ENCODE data around the gene ZNRF3.

ZNRF3 gene

DNA sequence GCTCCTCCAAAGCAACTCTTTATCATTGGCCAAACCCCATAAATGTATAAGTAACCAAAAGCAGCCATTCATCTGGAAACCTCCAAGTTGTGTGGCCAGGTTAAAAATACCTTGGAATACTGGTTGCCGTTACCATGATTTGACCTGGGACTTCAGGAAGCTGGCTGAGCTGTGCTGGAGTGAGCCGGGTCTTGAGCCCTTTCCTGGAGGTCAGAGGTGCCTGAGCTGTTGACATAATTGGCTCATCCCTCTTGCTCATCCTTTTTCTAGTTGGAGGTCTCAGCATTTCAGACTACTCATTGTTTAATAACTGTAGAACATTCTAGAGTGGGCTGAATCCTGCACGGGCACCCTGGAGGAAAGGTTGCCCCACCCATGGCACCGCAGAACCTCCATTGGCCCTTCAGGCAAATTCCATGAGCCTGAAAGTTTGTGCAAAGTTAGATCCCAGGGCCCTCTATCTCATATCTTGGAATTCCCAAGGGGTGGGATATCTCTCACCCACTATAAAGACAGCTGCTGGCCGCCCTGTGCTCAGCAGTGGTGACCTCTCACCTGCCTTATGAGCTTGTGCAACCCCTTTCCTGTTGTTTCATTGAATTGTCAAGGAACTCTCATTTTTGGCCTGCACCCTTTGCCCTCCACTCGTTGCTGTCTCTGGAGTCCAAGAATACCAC, 101.2 kb downstream of the ZNRF3 start:
- TF ChIP-seq SNAI2 (CRISPR knock-in tag; IDR thresholded peaks at IDR 0.05) (no peak), ZFP30 (CRISPR knock-in tag; IDR thresholded peaks at IDR 0.05) (no peak), ISL1 (CRISPR knock-in tag; IDR thresholded peaks at IDR 0.05) (no peak), RARB (CRISPR knock-in tag; IDR thresholded peaks at IDR 0.05) (no peak), ZC3H10 (CRISPR knock-in tag; IDR thresholded peaks at IDR 0.05) (no peak), CSDC2 (CRISPR knock-in tag; IDR thresholded peaks at IDR 0.05) (no peak), ZNF8 (CRISPR knock-in tag; IDR thresholded peaks at IDR 0.05) (no peak), ARNTL (CRISPR knock-in tag; IDR thresholded peaks at IDR 0.05; ENCODE audit: borderline replicate concordance, low read depth) (no peak), BACH2 (CRISPR knock-in tag; IDR thresholded peaks at IDR 0.05; ENCODE audit: borderline replicate concordance) (no peak), ZNF565 (CRISPR knock-in tag; conservative IDR thresholded peaks at IDR 0.05; ENCODE audit: low read depth) (no peak), ZFP3 (CRISPR knock-in tag; IDR thresholded peaks at IDR 0.05) (no peak), OSR1 (CRISPR knock-in tag; IDR thresholded peaks at IDR 0.05) (no peak), PPARA (CRISPR knock-in tag; IDR thresholded peaks at IDR 0.05; ENCODE audit: borderline replicate concordance) (no peak)
- TF ChIP-seq, protein P1, sequence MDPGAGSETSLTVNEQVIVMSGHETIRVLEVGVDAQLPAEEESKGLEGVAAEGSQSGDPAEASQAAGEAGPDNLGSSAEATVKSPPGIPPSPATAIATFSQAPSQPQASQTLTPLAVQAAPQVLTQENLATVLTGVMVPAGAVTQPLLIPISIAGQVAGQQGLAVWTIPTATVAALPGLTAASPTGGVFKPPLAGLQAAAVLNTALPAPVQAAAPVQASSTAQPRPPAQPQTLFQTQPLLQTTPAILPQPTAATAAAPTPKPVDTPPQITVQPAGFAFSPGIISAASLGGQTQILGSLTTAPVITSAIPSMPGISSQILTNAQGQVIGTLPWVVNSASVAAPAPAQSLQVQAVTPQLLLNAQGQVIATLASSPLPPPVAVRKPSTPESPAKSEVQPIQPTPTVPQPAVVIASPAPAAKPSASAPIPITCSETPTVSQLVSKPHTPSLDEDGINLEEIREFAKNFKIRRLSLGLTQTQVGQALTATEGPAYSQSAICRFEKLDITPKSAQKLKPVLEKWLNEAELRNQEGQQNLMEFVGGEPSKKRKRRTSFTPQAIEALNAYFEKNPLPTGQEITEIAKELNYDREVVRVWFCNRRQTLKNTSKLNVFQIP (CRISPR knock-in tag; IDR thresholded peaks at IDR 0.05; ENCODE audit: borderline replicate concordance, low read depth), result no peak
- TF ChIP-seq, protein P2, sequence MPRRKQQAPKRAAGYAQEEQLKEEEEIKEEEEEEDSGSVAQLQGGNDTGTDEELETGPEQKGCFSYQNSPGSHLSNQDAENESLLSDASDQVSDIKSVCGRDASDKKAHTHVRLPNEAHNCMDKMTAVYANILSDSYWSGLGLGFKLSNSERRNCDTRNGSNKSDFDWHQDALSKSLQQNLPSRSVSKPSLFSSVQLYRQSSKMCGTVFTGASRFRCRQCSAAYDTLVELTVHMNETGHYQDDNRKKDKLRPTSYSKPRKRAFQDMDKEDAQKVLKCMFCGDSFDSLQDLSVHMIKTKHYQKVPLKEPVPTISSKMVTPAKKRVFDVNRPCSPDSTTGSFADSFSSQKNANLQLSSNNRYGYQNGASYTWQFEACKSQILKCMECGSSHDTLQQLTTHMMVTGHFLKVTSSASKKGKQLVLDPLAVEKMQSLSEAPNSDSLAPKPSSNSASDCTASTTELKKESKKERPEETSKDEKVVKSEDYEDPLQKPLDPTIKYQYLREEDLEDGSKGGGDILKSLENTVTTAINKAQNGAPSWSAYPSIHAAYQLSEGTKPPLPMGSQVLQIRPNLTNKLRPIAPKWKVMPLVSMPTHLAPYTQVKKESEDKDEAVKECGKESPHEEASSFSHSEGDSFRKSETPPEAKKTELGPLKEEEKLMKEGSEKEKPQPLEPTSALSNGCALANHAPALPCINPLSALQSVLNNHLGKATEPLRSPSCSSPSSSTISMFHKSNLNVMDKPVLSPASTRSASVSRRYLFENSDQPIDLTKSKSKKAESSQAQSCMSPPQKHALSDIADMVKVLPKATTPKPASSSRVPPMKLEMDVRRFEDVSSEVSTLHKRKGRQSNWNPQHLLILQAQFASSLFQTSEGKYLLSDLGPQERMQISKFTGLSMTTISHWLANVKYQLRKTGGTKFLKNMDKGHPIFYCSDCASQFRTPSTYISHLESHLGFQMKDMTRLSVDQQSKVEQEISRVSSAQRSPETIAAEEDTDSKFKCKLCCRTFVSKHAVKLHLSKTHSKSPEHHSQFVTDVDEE (CRISPR knock-in tag; IDR thresholded peaks at IDR 0.05), result no peak
- TF ChIP-seq, protein P3, sequence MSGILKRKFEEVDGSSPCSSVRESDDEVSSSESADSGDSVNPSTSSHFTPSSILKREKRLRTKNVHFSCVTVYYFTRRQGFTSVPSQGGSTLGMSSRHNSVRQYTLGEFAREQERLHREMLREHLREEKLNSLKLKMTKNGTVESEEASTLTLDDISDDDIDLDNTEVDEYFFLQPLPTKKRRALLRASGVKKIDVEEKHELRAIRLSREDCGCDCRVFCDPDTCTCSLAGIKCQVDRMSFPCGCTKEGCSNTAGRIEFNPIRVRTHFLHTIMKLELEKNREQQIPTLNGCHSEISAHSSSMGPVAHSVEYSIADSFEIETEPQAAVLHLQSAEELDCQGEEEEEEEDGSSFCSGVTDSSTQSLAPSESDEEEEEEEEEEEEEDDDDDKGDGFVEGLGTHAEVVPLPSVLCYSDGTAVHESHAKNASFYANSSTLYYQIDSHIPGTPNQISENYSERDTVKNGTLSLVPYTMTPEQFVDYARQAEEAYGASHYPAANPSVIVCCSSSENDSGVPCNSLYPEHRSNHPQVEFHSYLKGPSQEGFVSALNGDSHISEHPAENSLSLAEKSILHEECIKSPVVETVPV (CRISPR knock-in tag; IDR thresholded peaks at IDR 0.05), result no peak
- TF ChIP-seq, protein P4, sequence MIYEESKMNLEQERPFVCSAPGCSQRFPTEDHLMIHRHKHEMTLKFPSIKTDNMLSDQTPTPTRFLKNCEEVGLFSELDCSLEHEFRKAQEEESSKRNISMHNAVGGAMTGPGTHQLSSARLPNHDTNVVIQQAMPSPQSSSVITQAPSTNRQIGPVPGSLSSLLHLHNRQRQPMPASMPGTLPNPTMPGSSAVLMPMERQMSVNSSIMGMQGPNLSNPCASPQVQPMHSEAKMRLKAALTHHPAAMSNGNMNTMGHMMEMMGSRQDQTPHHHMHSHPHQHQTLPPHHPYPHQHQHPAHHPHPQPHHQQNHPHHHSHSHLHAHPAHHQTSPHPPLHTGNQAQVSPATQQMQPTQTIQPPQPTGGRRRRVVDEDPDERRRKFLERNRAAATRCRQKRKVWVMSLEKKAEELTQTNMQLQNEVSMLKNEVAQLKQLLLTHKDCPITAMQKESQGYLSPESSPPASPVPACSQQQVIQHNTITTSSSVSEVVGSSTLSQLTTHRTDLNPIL (CRISPR knock-in tag; IDR thresholded peaks at IDR 0.05; ENCODE audit: low read depth), result no peak
- ATAC-seq, result no peak

DNA sequence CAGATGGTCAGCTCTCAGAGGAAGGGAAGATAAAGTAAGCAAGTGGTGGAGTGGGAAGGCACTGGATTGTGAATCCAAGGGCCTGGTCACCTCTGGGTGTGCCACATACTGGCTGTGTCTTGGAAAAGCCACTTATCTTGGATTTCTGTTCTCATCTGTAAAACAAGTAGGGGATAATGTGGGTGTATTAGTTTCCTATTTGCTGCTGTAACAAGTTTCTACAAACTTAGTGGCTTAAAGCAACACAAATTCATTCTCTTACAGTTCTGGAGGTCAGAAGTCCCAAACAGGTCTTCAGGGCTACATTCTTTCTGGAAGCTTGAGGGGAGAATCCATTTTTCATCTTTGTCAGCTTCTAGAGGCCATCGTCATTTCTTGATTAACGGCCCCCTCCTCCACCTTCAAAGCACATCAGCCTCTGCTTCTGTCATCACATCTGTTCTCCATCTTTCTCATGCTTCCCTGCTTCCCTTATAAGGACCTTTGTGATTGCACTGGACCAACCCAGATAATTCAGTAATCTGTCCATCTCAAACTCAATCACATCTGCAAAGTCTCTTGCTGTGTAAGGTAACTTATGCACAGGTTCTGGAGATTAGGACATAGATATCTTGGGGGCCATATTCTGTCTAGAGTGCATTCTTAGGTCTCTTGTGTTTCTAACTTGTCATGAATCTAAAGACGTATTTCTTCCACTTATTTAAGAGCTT, 102.4 kb downstream of the ZNRF3 start:
- ATAC-seq, result no peak
- TF ChIP-seq TOX (CRISPR knock-in tag; IDR thresholded peaks at IDR 0.05; ENCODE audit: borderline replicate concordance) (no peak), ARNTL (CRISPR knock-in tag; IDR thresholded peaks at IDR 0.05; ENCODE audit: borderline replicate concordance, low read depth) (no peak), ZFP3 (CRISPR knock-in tag; IDR thresholded peaks at IDR 0.05) (no peak), ESRRG (CRISPR knock-in tag; IDR thresholded peaks at IDR 0.05) (no peak)
- TF ChIP-seq, protein P5, sequence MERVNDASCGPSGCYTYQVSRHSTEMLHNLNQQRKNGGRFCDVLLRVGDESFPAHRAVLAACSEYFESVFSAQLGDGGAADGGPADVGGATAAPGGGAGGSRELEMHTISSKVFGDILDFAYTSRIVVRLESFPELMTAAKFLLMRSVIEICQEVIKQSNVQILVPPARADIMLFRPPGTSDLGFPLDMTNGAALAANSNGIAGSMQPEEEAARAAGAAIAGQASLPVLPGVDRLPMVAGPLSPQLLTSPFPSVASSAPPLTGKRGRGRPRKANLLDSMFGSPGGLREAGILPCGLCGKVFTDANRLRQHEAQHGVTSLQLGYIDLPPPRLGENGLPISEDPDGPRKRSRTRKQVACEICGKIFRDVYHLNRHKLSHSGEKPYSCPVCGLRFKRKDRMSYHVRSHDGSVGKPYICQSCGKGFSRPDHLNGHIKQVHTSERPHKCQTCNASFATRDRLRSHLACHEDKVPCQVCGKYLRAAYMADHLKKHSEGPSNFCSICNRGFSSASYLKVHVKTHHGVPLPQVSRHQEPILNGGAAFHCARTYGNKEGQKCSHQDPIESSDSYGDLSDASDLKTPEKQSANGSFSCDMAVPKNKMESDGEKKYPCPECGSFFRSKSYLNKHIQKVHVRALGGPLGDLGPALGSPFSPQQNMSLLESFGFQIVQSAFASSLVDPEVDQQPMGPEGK (CRISPR knock-in tag; IDR thresholded peaks at IDR 0.05; ENCODE audit: borderline replicate concordance), result no peak

DNA sequence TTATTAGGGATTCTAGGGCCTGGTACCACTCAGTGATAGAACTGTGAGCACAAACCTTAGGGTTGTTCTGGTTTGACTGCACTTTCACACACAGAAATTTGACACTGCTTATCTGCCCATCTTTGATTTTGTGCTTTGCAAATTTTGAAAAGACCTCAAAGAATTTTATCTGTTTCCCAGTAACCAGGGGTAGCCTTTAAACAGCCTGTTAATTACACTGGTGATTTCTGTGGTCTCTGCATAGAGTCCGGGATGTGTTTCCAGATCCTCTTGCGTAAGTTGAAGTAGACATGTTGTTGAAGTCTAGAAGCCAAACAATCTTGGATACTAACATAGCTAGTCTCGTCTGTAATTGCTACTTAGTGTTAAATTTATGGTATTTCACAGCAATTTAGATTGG, 103.0 kb downstream of the ZNRF3 start:
- no peak; the same call in 2 of the 3 replicates for ATAC-seq
- no peak for TF ChIP-seq CSDC2 (CRISPR knock-in tag; IDR thresholded peaks at IDR 0.05)
- TF ChIP-seq, protein P4 (CRISPR knock-in tag; IDR thresholded peaks at IDR 0.05; ENCODE audit: low read depth), result no peak
- no peak for TF ChIP-seq TOX (CRISPR knock-in tag; IDR thresholded peaks at IDR 0.05; ENCODE audit: borderline replicate concordance)
- no peak for TF ChIP-seq ZFP3 (CRISPR knock-in tag; IDR thresholded peaks at IDR 0.05)
- TF ChIP-seq ARNTL (CRISPR knock-in tag; IDR thresholded peaks at IDR 0.05; ENCODE audit: borderline replicate concordance, low read depth), result no peak
- TF ChIP-seq, protein P1 (CRISPR knock-in tag; IDR thresholded peaks at IDR 0.05; ENCODE audit: borderline replicate concordance, low read depth), result no peak
- no peak for TF ChIP-seq ZNF8 (CRISPR knock-in tag; IDR thresholded peaks at IDR 0.05)
- TF ChIP-seq, protein P2 (CRISPR knock-in tag; IDR thresholded peaks at IDR 0.05), result no peak

Data from SK-N-SH treated with all-trans-retinoic acid at 6 μM for 48 hours (cell line).